ENCODE measurements around the gene RNF2. TPM values are rescaled to one million over a fixed set of nuclear protein-coding genes. Genes with fewer than 3 reads are reported as not detected.

Gene RNF2
- total RNA-seq, 2 experiments from 2014 or later: 21.4 to 24.3 TPM

DNA sequence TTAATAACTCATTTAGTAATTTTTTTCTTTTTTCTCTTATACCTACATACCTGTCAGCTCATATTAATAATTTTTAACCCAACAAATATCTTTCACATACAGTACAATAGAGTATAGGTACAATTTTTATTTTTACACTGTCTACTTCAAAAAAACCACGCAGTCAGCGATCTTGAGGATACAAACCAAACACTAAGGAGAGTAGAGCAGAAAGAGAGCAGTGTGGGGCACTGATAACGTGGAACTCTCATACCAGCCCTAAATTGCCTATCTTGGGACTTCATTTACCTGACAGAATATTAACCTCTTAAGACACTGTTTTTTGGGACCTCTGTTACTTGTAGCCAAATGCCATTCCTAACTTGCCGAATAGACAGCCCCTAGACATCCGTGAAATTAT, 105.9 kb downstream of the RNF2 start:
- TF ChIP-seq CTCF (IDR thresholded peaks at IDR 0.05): no peak
- ChIA-PET POLR2A (no interaction called here), CTCF (no interaction called here)
- Mint-ChIP-seq H3K4me3 (no peak overlapping the region), H3K36me3 (ENCODE audit: low read depth) (peaks cover 27% of the 10 kb centered on the region), H3K9me3 (no peaks in the 10 kb centered on the region), H3K27ac (no peak overlapping the region), H3K4me1 (ENCODE audit: low read depth) (peaks cover 31% of the 10 kb centered on the region), H3K27me3 (no peaks in the 10 kb centered on the region)
- DNase-seq: no peak
- intact Hi-C loops (cut with micrococcal nuclease): loop anchor here (10.0 kb wide), 1 partner anchor 106 kb away; the partner anchor contains the start of gene RNF2
- no peak for ATAC-seq

Other genes with a start within 250 kb of the RNF2 start
- gene NIBAN1, start 71.0 kb upstream of the RNF2 start, total RNA-seq: 10 to 100 TPM; 10.1 to 11.0 TPM
- gene TRMT1L, start 111.4 kb downstream of the RNF2 start, total RNA-seq: 10 to 100 TPM; 25.6 TPM
- 1 to 10 TPM; 1.8 to 2.5 TPM for gene SWT1, start 111.6 kb downstream of the RNF2 start, total RNA-seq